ENCODE data around the gene INSR. TPM values are rescaled to one million over a fixed set of nuclear protein-coding genes. Genes with fewer than 3 reads are reported as not detected.
A peak's percentile ranks its signal among the peaks of the same experiment; 100 is the strongest.

Gene INSR
- total and polyA plus RNA-seq, 10 of the 15 experiments (the other 5 are each of a cell fraction or from before 2014, with no cell fraction given): 4.2 to 34.9 (median 13.6) TPM

DNA sequence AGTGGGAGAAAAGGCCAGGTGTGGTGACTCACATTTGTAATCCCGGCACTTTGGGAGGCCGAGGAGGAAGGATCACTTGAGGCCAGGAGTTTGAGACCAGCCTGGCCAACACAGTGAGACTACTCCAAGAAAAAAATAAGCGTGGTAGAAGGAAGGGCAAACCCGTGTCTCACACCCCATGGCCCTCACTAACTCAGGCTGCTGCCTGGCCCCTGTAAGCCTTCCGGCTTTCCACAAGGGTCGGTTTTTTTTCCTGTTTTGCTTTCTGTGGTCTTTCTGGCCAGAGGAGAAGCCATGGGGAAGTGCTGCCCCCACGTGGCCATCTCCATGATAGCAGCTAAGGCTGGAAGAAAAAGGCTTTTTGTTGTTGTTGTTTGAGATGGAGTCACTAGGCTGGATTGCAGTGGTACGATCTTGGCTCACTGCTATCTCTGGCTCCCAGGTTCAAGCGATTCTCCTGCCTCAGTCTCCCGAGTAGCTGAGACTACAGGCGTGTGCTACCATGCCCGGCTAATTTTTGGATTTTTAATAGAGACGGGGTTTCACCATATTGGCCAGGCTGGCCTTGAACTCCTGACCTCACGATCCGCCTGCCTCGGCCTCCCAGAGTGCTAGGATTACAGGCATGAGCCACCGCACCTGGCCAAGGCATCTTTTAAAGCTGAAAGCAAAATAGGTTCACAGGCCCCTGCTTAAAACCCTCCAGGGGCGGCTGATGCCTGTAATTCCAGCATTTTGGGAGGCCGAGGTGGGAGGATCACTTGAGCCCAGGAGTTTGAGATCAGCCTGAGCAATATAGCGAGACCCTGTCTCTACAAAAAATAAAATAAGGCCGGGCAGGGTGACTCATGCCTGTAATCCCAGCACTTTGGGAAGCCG lies 47.0 kb upstream of the INSR start (continued):
- TF ChIP-seq CBX3 (IDR thresholded peaks at IDR 0.05; ENCODE audit: borderline replicate concordance, low read depth) (no peak), HCFC1 (IDR thresholded peaks at IDR 0.05; ENCODE audit: low read length) (no peak), MTA2 (IDR thresholded peaks at IDR 0.05; ENCODE audit: low read depth) (no peak), HDGF (IDR thresholded peaks at IDR 0.05) (0 out of 2 replicates have a peak, but pooled peaks have one; percentile 30), PAX8 (IDR thresholded peaks at IDR 0.05) (no peak), MYB (IDR thresholded peaks at IDR 0.05; ENCODE audit: borderline replicate concordance, low read depth, low read length) (no peak), DPF2 (IDR thresholded peaks at IDR 0.05) (no peak; the same call in 1 of the 2 replicates), FOS (IDR thresholded peaks at IDR 0.05; ENCODE audit: borderline replicate concordance, extremely low read depth, insufficient read length) (no peak), STAT3 (IDR thresholded peaks at IDR 0.05; ENCODE audit: low read depth, low read length) (no peak), CHD4 (IDR thresholded peaks at IDR 0.05) (no peak), RFX5 (IDR thresholded peaks at IDR 0.05; ENCODE audit: low read depth, low read length) (no peak), TCF12 (IDR thresholded peaks at IDR 0.05; ENCODE audit: low read depth, low read length) (0 out of 2 replicates have a peak, but pooled peaks have one; percentile 11), IRF4 (IDR thresholded peaks at IDR 0.05; ENCODE audit: low read depth, low read length) (no peak), EZH2 (IDR thresholded peaks at IDR 0.05; ENCODE audit: borderline replicate concordance, control insufficient read depth, low read depth, low read length) (no peak), RAD21 (IDR thresholded peaks at IDR 0.05; ENCODE audit: insufficient read depth, low read depth, low read length) (peak; percentile 100), NRF1 (conservative IDR thresholded peaks at IDR 0.05; ENCODE audit: low read depth, low read length) (no peak), MEF2A (IDR thresholded peaks at IDR 0.05; ENCODE audit: insufficient read depth, low read depth, low read length) (peak; percentile 72), HDAC2 (IDR thresholded peaks at IDR 0.05) (no peak), RBBP5 (conservative IDR thresholded peaks at IDR 0.05) (no peak), GATAD2B (conservative IDR thresholded peaks at IDR 0.05; ENCODE audit: low read depth) (no peak; the same call in 1 of the 2 replicates), KDM1A (IDR thresholded peaks at IDR 0.05; ENCODE audit: borderline replicate concordance) (no peak), SMAD1 (IDR thresholded peaks at IDR 0.05; ENCODE audit: low read depth, partially characterized antibody) (no peak)
- TF ChIP-seq, protein P1, sequence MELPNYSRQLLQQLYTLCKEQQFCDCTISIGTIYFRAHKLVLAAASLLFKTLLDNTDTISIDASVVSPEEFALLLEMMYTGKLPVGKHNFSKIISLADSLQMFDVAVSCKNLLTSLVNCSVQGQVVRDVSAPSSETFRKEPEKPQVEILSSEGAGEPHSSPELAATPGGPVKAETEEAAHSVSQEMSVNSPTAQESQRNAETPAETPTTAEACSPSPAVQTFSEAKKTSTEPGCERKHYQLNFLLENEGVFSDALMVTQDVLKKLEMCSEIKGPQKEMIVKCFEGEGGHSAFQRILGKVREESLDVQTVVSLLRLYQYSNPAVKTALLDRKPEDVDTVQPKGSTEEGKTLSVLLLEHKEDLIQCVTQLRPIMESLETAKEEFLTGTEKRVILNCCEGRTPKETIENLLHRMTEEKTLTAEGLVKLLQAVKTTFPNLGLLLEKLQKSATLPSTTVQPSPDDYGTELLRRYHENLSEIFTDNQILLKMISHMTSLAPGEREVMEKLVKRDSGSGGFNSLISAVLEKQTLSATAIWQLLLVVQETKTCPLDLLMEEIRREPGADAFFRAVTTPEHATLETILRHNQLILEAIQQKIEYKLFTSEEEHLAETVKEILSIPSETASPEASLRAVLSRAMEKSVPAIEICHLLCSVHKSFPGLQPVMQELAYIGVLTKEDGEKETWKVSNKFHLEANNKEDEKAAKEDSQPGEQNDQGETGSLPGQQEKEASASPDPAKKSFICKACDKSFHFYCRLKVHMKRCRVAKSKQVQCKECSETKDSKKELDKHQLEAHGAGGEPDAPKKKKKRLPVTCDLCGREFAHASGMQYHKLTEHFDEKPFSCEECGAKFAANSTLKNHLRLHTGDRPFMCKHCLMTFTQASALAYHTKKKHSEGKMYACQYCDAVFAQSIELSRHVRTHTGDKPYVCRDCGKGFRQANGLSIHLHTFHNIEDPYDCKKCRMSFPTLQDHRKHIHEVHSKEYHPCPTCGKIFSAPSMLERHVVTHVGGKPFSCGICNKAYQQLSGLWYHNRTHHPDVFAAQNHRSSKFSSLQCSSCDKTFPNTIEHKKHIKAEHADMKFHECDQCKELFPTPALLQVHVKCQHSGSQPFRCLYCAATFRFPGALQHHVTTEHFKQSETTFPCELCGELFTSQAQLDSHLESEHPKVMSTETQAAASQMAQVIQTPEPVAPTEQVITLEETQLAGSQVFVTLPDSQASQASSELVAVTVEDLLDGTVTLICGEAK (IDR thresholded peaks at IDR 0.05; ENCODE audit: borderline replicate concordance): no peak
- TF ChIP-seq, protein P2, sequence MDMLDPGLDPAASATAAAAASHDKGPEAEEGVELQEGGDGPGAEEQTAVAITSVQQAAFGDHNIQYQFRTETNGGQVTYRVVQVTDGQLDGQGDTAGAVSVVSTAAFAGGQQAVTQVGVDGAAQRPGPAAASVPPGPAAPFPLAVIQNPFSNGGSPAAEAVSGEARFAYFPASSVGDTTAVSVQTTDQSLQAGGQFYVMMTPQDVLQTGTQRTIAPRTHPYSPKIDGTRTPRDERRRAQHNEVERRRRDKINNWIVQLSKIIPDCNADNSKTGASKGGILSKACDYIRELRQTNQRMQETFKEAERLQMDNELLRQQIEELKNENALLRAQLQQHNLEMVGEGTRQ (IDR thresholded peaks at IDR 0.05; ENCODE audit: borderline replicate concordance, low read depth, low read length): no peak
- TF ChIP-seq, protein P3, sequence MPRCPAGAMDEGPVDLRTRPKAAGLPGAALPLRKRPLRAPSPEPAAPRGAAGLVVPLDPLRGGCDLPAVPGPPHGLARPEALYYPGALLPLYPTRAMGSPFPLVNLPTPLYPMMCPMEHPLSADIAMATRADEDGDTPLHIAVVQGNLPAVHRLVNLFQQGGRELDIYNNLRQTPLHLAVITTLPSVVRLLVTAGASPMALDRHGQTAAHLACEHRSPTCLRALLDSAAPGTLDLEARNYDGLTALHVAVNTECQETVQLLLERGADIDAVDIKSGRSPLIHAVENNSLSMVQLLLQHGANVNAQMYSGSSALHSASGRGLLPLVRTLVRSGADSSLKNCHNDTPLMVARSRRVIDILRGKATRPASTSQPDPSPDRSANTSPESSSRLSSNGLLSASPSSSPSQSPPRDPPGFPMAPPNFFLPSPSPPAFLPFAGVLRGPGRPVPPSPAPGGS (IDR thresholded peaks at IDR 0.05; ENCODE audit: borderline replicate concordance, insufficient read depth, low read depth, low read length, poor library complexity, severe bottlenecking): peak; percentile 52

Measured in GM12878 (cell line).